Hepatocyte (in vitro differentiated cells): Measurements from ENCODE around the gene CHST8.

Experiments
- CTCF ChIP-seq: fragments of 200-600 bp; sonication (generic); IDR thresholded peaks from 2 replicates; pipeline ENCODE4 v1.5.1; 2016; ENCODE audit warnings: antibody characterized with exemption, mild to moderate bottlenecking; ENCODE audit not compliant: poor library complexity
- EZH2 ChIP-seq: fragments of 200-600 bp; sonication (generic); IDR thresholded peaks from 2 replicates; pipeline ENCODE4 v1.6.1; 2016; ENCODE audit warnings: antibody characterized with exemption, mild to moderate bottlenecking, borderline replicate concordance
- EZH2phosphoT487 ChIP-seq: fragments of 200-600 bp; sonication (generic); IDR thresholded peaks from one replicate; pipeline ENCODE4 v1.6.1; 2018; ENCODE audit warnings: antibody characterized with exemption, mild to moderate bottlenecking, low read depth, moderate library complexity; ENCODE audit not compliant: unreplicated experiment, severe bottlenecking

- TF ChIP-seq CTCF (no peak), EZH2 (no peak), EZH2phosphoT487 (no peak)
These were observed 48.6 kb downstream of the CHST8 start for GRCh38 chr19:33670398-33670797.
